ENCODE measurements around the gene OCIAD2. TPM values are rescaled to one million over a fixed set of nuclear protein-coding genes. Genes with fewer than 3 reads are reported as not detected.

The OCIAD2 gene
- total and polyA plus RNA-seq, 8 donors = 37.2 to 109 (median 94.9) TPM

GRCh38 chr4:48862038-48862437 lies 44.5 kb downstream of the OCIAD2 start:
- Histone ChIP-seq H3K9me3 (peaks cover 0 to 5% of the 10 kb centered on the region in 2 donors), H3K4me1 (no peaks in the 10 kb centered on the region), H3K4me3 (no peak overlapping the region), H3K36me3 (peaks cover 0 to 32% of the 10 kb centered on the region in 2 donors), H3K27me3 (no peaks in the 10 kb centered on the region), H3K27ac (no peak overlapping the region)
- ATAC-seq (no peak), DNase-seq (no peak)
- TF ChIP-seq CTCF (IDR thresholded peaks at IDR 0.05) = no peak
- intact Hi-C loops (cut with DNase I) = no loop called here

- H3K27me3 ChIP-seq = no peaks in the 10 kb centered on the region
- H3K4me3 ChIP-seq = no peak overlapping the region
- H3K4me1 ChIP-seq = no peaks in the 10 kb centered on the region
- H3K9me3 ChIP-seq = no peaks in the 10 kb centered on the region
- peaks cover 0 to 62% of the 10 kb centered on the region in 2 donors for H3K36me3 ChIP-seq
- no peak overlapping the region for H3K27ac ChIP-seq
- ATAC-seq (no peak), DNase-seq (no peak)
- no peak for TF ChIP-seq CTCF (IDR thresholded peaks at IDR 0.05)
- intact Hi-C loops (cut with DNase I) = no loop called here
Observed at GRCh38 chr4:48858130-48858529, 48.4 kb downstream of the OCIAD2 start.

GRCh38 chr4:48854982-48855381 lies 51.6 kb downstream of the OCIAD2 start:
- no peak for DNase-seq
- Histone ChIP-seq H3K36me3 (peaks cover 0 to 79% of the 10 kb centered on the region in 2 donors), H3K4me3 (no peak overlapping the region), H3K27ac (no peak overlapping the region), H3K9me3 (no peaks in the 10 kb centered on the region), H3K4me1 (no peaks in the 10 kb centered on the region), H3K27me3 (no peaks in the 10 kb centered on the region)
- no peak for TF ChIP-seq CTCF (IDR thresholded peaks at IDR 0.05)
- ATAC-seq = no peak
- intact Hi-C loops (cut with DNase I) = no loop called here

- Histone ChIP-seq H3K4me3 (no peak overlapping the region), H3K27me3 (no peaks in the 10 kb centered on the region), H3K9me3 (no peaks in the 10 kb centered on the region), H3K36me3 (peaks cover 0 to 85% of the 10 kb centered on the region in 2 donors), H3K4me1 (no peaks in the 10 kb centered on the region), H3K27ac (no peak overlapping the region)
- DNase-seq = no peak
- TF ChIP-seq CTCF (IDR thresholded peaks at IDR 0.05) = no peak
- intact Hi-C loops (cut with DNase I) = no loop called here
- ATAC-seq = no peak
Observed at GRCh38 chr4:48854395-48854683, 52.2 kb downstream of the OCIAD2 start.

- ATAC-seq (no peak), DNase-seq (no peak)
- Histone ChIP-seq H3K27ac (no peak overlapping the region), H3K4me3 (no peak overlapping the region), H3K36me3 (peaks cover 0 to 85% of the 10 kb centered on the region in 2 donors), H3K9me3 (no peaks in the 10 kb centered on the region), H3K4me1 (no peaks in the 10 kb centered on the region), H3K27me3 (no peaks in the 10 kb centered on the region)
- intact Hi-C loops (cut with DNase I) = no loop called here
- TF ChIP-seq CTCF (IDR thresholded peaks at IDR 0.05) = no peak
Observed at GRCh38 chr4:48853604-48854394, 52.8 kb downstream of the OCIAD2 start.
